Measurements from ENCODE around the gene ATP13A3.
A peak's percentile ranks its signal among the peaks of the same experiment; 100 is the strongest.

ATP13A3 gene

DNA sequence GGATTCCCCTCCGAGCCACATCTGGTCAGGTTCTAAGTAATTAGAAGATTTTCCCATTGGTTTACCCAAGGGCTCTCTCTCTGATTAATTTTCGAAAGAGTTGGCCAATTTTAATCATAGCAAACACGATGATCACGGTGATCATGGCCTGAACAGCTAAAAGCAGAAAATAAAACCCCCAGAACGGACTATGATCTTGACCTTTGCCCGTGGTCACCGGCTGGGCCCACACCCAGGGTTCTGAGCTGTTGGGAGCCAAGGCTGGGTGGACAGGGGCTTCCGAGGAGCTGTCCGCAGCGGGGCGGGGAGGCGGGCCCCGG is 90.3 kb downstream of the ATP13A3 start:
- DNase-seq = no peak

DNA sequence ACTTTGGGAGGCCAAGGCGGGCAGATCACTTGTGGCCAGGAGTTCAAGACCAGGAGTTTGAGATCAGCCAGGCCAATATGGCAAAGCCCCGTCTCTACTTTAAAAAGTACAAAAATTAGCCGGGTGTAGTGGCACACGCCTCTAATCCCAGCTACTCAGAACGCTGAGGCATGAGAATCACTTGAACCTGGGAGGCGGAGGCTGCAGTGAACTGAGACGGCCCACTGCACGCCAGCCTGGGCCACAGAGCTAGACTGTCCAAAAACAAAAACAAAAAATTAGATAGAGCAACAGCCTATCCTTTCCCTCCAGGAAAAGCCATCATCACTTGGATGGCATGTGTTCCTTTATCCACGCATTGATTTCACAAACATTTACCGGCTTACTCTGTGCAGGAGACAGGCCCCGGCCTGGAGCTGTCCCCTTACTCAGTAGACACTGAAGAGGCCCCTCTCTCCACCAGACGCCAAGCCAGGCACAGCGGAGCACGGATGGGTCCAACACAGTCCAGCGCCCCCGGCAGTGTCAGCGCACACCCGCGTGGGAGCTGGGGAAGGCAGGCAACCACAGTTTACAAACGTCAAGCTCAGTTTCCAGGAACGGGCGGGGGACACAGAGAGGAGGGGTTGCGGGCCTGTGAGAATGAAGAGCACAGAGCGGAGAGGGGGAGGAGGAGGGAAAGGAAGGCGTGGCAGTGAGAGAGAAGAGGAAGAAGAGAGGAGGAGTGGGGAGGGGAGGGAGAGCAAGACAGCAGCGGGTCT is 90.8 kb downstream of the ATP13A3 start:
- no peak for DNase-seq

DNA sequence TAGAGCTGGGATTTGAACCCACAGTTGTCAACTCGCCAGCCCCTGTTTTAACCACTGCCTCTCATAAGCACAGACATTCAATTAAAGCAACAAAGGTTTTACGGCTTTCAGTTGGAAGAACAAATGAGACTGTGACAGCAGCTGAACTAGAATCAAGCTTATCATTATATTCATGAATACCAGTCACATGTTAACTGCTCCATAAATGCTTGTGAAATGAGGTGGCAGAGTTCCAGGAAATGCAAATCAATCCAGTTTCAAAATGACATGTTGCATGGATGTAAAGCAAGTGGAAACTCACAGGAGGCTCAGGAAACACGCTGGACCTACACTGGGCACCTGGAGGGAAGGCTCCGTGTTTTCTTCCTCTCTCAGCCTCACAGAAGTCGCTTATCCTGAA is 91.6 kb downstream of the ATP13A3 start:
- no peak for DNase-seq

DNA sequence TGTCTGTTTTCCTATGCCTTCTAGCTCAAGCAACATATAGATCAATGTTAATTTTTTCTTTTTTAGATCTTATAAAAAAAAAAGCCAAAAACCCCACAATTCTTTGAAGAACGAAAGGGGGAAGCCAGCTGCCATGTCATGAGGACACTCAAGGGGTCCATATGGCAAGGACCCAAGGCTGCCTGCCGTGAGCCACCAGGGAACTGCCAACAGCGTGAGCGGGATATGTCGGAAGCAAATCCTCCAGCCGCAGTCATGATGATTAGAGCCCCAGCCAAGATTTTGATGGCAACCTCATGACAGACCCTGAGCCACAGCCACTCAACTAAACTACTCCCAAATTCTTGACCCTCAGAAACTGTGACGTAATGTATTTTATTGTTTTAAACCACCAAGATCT is 94.2 kb downstream of the ATP13A3 start:
- DNase-seq = no peak

DNA sequence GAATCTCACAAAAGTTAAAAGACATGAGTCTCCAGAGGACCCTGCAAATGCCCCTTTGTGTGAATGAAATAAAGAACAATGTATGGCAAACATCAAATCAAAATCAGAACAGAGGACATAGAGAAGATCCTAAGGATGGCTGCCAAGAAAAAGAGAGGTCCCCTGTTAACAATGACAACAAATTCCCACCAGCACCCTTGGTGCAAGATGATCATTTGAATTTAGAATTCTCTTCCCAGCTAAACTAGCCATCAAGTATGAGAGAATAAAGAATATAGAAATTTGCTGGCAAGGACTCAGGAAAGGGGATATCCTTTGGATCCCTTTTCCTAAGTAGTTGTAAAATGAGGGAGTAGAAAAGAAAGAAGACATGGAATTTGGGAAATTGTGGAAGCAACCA is 96.0 kb downstream of the ATP13A3 start:
- no peak for DNase-seq

DNA sequence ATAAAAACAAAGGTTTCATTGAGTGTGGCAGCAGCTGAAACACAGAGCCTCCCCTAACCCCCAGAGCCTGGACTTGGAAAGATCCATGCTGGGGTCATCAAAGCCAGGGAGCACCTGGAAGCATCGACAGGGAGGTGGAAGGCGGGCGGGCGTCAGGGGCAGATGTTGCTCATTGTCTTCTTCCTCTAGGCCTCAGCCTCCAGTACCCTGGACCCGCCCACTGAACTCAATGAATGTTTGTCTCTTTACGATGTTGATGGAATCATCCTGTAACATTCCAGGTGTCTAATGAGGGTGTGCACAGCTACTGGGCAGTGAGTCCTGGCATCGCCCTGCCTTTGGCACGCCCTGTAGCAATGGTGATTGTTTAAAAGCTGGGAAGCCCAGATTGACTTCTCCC is 97.5 kb downstream of the ATP13A3 start:
- no peak for DNase-seq

DNA sequence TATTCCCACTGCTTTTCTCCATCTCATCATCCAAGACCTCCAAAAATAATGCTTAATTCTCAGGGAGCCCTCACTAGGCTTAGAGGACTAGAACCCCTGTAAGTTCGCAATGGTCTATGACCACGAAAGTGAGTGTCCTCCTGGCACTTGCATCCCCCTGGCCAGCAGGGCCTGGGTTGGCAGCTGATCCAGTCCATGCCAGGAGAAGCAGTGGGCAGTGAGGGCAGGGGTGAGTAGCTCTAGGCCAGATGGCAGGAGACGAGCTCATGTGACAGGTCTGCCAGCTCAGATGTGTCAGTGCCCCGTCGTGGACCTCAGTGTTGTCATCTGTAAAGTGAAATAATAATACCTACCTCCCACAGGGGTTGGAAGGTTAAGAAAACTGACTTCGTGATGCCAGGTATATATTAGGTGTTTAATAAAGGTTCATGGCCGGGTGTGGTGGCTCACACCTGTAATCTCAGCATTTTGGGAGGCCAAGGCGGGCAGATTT is 98.8 kb downstream of the ATP13A3 start:
- no peak for DNase-seq

DNA sequence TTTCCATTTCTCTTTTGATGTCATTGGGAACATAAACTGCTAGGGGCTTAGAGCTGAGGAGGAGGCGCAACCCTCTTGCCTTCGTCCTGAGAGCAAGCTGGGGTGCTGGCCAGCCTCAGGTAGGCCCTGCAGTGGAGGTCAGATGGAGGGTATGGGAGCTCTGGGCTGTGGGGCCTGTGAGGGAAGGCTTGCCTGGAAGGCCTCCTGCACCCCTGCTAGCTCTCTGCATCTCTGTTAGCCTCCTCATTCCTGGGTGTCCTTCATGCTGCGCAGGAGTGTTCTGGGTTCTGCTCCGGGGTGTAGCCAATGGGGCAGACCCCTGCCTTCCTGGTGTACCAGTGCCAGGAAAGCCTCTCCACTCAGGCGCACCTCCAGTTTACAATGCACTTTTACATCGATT is 99.5 kb downstream of the ATP13A3 start:
- no peak for DNase-seq

DNA sequence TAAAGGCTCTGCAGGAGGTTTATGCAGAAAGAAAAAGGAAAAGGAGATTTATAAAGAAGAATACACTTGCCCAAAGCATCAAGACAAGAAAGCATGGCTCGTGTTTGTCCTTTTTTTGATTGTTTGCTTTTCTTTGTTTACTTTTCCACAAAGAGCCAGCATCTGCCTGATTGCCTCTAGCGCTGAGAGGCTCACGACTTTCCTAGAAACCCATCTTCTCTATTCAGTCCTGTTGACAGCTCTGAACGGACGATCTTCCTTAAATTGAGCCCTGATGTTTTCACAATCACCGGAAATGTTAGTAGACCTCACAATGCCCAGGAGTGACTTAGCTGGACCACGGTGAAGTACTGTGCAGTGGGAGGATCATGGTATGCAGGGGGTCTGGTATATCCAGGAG is 100.2 kb downstream of the ATP13A3 start:
- DNase-seq = no peak

DNA sequence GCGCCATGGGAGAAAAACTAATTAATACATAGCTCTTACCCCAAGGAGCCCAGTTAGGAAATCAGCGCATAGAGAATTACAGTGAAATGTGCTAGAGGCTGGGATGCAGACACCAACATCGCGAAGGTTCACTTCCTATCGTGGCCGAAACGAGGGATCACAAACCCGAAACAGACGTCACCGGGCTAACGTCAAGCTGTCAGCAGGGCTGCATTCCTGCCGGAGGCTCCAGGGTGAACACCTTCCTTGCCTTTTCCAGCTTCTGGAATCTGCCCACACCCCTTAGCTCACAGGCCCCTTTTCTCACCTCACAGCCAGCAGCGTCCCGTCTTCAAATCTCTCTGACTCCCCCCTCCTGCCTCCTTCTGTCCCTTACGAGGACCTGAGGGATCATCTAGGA is 100.7 kb downstream of the ATP13A3 start:
- no peak for DNase-seq

DNA sequence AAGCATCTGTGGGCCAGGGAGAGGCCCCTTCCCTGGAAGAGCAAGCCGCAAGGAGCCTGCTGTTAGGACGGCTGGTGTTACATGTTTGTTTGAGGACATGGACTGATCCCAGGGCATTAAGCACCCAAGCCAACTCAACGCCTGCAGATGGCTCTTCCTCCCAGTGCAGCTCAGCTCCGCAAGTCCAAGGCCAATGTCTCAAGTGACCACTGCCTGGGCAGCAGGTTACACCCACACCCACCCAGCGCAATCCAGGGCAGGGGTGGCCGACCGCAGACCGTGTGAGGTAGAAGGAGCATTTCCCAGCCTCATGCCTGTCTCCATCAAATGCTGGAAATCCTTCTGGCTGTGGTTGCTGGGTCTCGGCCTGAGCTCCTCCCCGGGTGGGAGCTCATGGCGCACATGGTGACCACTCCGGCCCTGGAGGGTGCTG is 102.2 kb downstream of the ATP13A3 start:
- no peak for DNase-seq

DNA sequence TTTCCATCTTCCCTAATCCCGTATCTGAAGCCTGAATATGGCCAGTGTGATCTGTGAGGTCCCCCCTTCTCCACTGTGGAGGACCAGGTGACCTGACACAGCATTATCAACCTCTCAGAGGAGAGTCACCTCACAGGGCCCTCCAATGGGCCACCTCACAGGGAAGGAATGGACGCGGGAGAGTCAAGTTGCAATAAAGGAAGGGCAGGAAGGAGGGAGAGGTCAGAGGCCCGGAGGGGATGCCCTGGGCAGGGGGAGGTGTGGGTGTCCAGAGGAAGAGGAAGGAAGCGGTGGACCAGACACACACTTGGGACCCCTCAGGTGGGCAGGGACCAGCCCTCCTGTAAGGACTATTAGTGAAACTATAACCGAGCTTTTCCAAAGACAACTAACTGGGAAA is 102.6 kb downstream of the ATP13A3 start:
- no peak for DNase-seq

DNA sequence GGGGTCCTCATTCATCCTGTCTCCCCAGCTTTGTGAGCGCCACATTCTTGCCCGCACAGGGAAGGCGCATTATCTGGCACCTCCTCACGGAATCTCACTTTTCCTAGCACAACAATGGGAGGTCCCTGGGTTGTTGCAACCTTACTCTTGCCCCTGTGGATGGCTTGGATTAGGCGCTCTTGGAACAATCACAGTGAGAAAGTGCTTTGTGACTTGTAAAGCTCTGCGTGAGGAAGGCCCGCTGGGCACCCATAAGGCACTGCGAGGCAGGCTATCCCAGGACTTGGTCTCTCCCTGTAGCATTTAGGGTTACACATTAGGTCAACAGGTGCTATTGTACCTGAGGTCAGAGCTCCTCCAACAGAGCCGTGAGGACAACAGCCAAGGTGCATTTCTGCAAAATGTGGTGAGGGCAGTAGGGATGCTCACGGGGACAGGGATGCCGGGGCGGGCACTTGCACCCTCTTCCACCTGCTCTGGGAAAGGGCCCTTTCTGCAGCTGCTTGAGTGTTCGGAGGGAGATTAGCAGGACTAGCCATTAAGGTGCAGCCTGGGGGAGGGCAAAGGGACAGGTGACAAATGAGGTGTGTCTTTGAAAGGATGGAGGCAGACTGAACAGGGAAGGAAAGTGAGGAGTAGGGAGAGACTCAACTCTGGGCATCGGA is 103.4 kb downstream of the ATP13A3 start:
- no peak for DNase-seq

DNA sequence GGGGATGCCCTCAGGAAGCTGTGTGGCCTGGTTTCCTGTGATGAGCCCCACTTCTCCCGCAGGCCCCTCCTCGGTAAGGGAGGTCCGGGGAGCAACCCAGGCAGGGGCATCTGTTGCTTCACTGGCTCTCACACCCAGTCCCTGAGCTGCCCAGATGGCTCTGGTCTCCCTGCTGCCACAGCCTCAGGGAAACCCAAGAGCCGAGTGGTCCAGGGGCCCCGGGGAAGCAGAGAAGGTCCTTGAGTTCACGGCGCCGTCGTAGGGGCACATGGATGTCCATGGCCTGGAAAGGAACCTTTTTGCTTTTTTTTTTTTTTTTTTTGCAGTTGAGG is 103.9 kb downstream of the ATP13A3 start:
- no peak for DNase-seq

DNA sequence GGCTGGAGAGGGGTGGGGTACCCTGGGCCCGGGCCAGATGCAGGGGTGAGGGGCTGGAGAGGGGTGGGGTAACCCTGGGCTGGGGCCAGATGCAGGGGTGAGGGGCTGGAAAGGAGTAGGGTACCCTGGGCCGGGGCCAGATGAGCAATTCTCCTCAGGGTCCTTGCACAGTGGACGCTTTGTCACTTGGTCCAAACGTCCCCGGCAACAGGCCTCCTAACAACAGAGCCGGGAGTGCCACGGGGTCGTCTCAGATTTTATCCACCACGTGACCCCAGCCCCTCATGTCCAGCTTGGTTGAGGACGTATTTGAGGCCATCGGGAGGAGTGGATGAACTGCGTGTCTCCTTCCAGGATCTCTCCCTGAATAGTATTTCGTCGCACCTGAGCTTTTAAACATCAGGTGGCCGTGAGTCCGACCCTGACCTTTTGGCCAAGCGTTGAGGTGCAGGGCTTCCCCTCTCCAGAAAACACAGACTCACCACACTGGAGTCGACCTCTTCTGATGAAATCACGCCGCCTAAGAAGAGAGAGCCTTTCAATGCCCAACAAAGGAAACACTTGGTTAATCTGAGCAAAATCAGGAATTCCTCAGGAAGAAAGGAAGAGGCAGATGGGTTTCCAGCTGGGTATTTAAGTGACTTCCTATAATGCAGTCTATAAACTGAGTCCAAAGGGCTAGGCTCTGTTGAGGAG is 104.5 kb downstream of the ATP13A3 start:
- peak in 1 of 56 donors; percentile 47 for DNase-seq

DNA sequence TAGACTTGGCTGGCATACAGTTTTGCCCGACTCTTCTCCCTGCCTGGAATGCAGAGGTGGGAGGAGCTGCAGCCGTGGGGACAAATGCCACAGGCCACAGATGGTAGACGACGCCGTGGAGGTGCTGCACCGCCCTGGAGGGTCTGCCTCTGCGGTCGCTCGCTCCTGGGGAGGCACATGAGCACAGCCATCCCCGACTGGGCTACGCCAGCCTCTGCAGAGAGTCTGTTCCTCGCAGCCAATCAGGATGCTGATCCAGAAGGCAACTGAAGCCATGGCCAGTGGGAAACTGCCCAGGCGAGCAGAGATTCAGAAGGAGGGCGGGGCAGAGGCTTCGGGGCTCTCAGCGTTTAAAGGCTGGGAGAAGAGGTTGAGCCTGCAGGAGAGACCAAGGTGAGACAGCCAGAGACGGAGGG is 105.3 kb downstream of the ATP13A3 start:
- peak in 18 of 56 donors; percentile 3 to 56 (median 24) for DNase-seq

DNA sequence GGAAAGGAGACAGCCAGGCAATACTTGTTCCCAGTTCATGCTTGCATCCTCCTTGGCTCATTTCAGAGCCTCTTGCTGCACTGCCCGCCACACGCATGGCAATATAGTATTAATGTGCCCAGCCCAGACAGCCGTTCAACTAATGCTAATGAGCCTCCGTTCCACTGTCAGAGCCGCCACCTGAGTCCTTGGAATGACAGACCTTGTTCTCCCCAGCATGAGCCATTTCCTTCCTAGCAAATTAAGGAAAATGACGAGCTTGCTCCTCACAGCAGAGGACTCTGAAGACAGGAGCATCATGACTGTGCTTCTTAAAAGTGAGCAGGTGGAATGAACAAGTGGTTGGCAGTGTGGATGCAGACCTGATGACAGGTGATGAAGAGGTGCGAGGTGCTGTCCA is 106.5 kb downstream of the ATP13A3 start:
- DNase-seq = no peak

DNA sequence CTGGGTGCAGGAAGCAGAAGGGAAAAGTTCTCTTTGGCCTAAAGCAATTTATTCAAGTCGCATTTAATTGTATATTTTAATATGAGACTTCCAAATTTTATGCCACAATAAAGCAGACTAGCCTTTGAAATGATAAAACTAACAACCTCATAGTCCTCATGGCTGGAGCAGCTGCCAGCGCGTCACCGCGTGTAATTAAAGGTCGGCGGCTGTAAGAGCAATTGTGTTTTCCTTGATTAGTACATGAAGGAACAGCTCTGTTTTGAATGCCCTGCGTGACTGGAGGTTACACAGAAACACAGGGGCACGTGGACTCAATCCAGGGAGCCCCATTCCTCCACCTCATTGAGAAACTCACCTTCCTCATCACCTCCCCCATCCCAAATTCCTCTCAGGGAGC is 107.2 kb downstream of the ATP13A3 start:
- DNase-seq = no peak

DNA sequence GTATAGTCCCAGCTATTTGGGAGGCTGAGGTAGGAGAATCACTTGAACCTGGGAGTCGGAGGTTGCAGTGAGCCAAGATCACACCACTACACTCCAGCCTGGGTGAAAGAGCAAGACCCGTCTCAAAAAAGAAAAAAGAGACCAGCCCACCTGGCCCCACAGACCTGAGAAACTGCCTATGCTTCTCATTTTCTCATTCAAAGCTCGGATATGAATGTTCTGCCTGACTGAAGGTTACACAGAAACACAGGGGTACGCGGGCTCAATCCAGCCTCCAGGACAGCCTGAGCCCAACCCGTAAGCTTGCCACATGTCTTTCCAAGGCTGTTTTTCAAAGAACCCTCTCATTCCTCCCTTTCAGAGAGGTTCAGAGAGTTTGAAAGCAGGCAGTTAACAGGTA is 107.6 kb downstream of the ATP13A3 start:
- DNase-seq = no peak

DNA sequence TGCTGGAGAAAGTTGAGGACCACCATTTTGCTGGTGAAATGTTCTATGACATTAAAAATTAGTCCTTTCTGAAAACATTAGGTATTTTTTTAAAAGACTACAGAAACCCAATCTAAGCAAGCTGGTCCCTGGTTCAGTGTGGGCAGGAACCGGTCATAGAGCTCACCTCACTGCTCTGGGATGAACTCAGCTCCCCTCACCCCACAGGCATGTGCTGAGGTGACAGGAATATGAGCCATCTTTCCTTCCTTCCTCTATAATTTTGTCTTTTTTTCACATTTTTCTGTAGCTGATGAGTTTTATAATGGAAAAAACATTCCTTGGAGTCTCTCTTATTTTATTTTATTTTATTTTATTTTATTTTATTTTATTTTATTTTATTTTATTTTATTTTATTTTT is 109.1 kb downstream of the ATP13A3 start:
- no peak for DNase-seq

DNA sequence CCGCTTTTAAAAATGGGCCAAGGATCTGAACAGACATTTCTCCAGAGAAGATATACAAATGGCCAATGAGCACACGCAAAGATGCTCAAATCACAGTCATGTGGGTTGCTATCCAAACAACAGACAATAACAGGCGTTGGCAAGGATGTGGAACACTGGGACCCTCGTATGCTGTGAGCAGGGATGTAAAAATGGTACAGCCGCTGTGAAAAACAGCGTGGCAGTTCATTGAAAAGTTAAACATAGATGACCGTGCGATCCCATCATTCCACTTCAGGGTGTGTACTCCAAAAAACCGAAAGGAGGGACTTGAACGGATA is 110.6 kb downstream of the ATP13A3 start:
- no peak for DNase-seq

DNA sequence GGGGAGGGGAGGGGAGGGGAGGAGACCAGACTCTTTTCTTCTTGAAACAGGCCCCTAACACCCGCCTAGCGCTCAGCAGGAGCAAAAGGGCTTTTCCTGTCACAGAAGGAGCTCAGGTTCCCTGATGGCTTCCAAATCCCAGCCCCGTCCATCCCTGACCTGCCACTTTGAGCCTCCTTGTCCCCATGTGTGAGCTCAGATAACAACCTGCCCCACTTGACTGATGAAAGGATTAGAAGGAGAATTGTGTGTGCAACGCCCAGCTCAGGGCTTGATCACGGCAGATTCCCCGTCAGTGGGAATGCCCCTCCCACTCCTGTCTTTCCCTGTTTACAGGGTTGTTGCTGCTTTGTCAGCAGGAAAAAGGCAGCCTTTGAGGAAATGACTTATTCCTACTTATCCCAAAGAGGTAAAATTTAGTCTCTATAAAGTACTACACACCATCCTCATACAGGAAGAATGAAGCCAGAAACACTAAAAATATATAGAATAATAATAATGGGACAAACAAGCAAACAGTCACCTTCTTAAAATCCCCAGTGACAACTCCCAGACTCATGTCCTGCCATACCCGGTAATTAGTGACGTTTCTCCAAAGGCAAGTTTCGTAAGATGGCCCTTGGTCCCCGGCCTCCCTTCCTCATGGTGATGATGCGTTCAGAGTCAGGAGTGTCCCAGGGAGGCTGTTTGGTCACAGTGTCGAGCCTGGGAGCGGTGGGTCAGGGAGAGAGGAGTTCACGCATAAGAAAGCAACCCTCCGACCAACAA is 111.1 kb downstream of the ATP13A3 start:
- DNase-seq = no peak
